Esophagus muscularis mucosa (tissue), 4 donors: ENCODE measurements around the gene HIVEP2. TPM values are rescaled to one million over a fixed set of nuclear protein-coding genes. Genes with fewer than 3 reads are reported as not detected.

Experiments used
- DNase-seq: peaks from one replicate; pipeline ENCODE4 v3.0.0-alpha.2; 2017; ENCODE audit errors: extremely low spot score
- H3K27ac ChIP-seq, 4 donors: fragments of 200-600 bp; sonication (generic); replicated peaks in 1 of 4; 1 replicate in 3 of 4; 2 replicates in 1 of 4; pipeline ENCODE4 v1.5.1; 2016 to 2019; ENCODE audit warnings: mild to moderate bottlenecking in 1 of 4
- H3K27me3 ChIP-seq, 4 donors: fragments of 200-600 bp; sonication (generic); one replicate each; pipeline versions ENCODE4 v1.5.1 to v1.6.0; 2016 to 2019
- H3K36me3 ChIP-seq, 4 donors: fragments of 200-600 bp; sonication (generic); one replicate each; pipeline ENCODE4 v1.5.1; 2016 to 2019
- H3K4me1 ChIP-seq, 4 donors: fragments of 200-600 bp; sonication (generic); one replicate each; pipeline ENCODE4 v1.5.1; 2016 to 2019
- H3K4me3 ChIP-seq, 4 donors: fragments of 200-600 bp; sonication (generic); 1 replicate in 2 of 4; 2 replicates in 2 of 4; pipeline ENCODE4 v1.5.1; 2016 to 2019; ENCODE audit warnings: mild to moderate bottlenecking in 4 of 4, moderate library complexity in 1 of 4
- H3K9me3 ChIP-seq, 4 donors: fragments of 200-600 bp; sonication (generic); 1 replicate in 3 of 4; 2 replicates in 1 of 4; pipeline ENCODE4 v1.5.1; 2016 to 2019
- EP300 ChIP-seq: sonication (generic); formaldehyde crosslinking; IDR thresholded peaks from one replicate; pipeline ENCODE4 v1.6.1; 2017; ENCODE audit warnings: antibody characterized with exemption
- POLR2A ChIP-seq: fragments of 450-650 bp; IDR thresholded peaks from one replicate; pipeline ENCODE4 v1.6.1; 2017; ENCODE audit warnings: antibody characterized with exemption, moderate library complexity, mild to moderate bottlenecking, low read depth
- POLR2AphosphoS5 ChIP-seq, 2 donors: sonication (generic); formaldehyde crosslinking; IDR thresholded peaks; one replicate each; pipeline ENCODE4 v1.6.1; 2017; ENCODE audit warnings: antibody characterized with exemption in 2 of 2
- WGBS: methylation state at CpG from one replicate; pipeline ENCODE4 v1.1.5; 2018; 5-methylcytosine and 5-hydroxymethylcytosine counted together
- intact Hi-C: fragments of 100-400 bp; cut with DNase I; formaldehyde crosslinking; loops from one replicate; pipeline ENCODE4 v1.15.1; 2023
- total RNA-seq, 4 donors: library from RNA; depleted of rRNA; stranded (reverse); fragments of >200 nt; gene quantifications; one replicate each; pipeline versions ENCODE4 v1.1.0 to v1.2.1, GENCODE V29; 2016
- TF ChIP-seq, protein P1 (sequence below), 3 experiments: fragments of 200-600 bp in 2 of 3; fragments of 450-650 bp in 1 of 3; sonication (generic) in 2 of 3; IDR thresholded peaks; one replicate each; pipeline ENCODE4 v1.5.1; 2017 to 2019; ENCODE audit warnings: antibody characterized with exemption in 3 of 3, mild to moderate bottlenecking in 2 of 3, moderate library complexity in 1 of 3

Gene HIVEP2
- total RNA-seq, 4 donors from 2014 or later: 20.3 to 29.3 (median 22.1) TPM

DNA sequence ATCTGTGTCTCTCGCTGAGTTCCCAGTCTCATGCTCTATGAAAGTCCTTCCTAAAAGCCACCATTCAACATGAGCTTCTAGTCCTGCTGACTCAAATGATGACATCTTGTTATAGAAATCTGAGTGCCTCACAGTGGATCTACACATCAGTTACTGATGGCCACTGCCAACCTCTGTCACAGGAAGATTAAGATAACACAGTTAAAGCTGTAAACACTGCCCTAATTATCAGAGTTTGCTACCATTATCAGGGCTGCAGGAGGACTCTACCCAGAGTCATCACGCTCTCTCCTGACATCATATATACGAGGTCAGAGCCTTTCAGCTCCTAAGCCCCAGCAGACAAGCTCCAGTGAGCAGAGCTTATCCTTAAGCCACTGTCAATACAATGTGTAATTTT lies 63.2 kb downstream of the HIVEP2 start:
- no peaks in the 10 kb centered on the region for H3K27me3 ChIP-seq
- intact Hi-C loops: no loop called here
- WGBS: 100% methylated on average over 3 of the region's 3 CpGs
- no peak overlapping the region for H3K4me3 ChIP-seq
- no peaks in the 10 kb centered on the region for H3K36me3 ChIP-seq
- DNase-seq: no peak
- H3K27ac ChIP-seq: no peak overlapping the region
- no peaks in the 10 kb centered on the region for H3K9me3 ChIP-seq
- TF ChIP-seq POLR2A: no peak
- no peak for TF ChIP-seq POLR2AphosphoS5 (IDR thresholded peaks at IDR 0.05)
- TF ChIP-seq, protein P1, sequence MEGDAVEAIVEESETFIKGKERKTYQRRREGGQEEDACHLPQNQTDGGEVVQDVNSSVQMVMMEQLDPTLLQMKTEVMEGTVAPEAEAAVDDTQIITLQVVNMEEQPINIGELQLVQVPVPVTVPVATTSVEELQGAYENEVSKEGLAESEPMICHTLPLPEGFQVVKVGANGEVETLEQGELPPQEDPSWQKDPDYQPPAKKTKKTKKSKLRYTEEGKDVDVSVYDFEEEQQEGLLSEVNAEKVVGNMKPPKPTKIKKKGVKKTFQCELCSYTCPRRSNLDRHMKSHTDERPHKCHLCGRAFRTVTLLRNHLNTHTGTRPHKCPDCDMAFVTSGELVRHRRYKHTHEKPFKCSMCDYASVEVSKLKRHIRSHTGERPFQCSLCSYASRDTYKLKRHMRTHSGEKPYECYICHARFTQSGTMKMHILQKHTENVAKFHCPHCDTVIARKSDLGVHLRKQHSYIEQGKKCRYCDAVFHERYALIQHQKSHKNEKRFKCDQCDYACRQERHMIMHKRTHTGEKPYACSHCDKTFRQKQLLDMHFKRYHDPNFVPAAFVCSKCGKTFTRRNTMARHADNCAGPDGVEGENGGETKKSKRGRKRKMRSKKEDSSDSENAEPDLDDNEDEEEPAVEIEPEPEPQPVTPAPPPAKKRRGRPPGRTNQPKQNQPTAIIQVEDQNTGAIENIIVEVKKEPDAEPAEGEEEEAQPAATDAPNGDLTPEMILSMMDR (IDR thresholded peaks at IDR 0.05): no peak
- no peak for TF ChIP-seq EP300
- peaks cover 36 to 55% (median 44%) of the 10 kb centered on the region in 4 donors for H3K4me1 ChIP-seq

GRCh38 chr6:142881290-142881689 lies 63.7 kb downstream of the HIVEP2 start:
- H3K27me3 ChIP-seq: no peaks in the 10 kb centered on the region
- TF ChIP-seq POLR2AphosphoS5 (IDR thresholded peaks at IDR 0.05): no peak
- no peak for TF ChIP-seq POLR2A
- TF ChIP-seq, protein P1 (IDR thresholded peaks at IDR 0.05): no peak
- TF ChIP-seq EP300: no peak
- peaks cover 31 to 51% (median 39%) of the 10 kb centered on the region in 4 donors for H3K4me1 ChIP-seq
- H3K9me3 ChIP-seq: no peaks in the 10 kb centered on the region
- H3K27ac ChIP-seq: no peak overlapping the region
- WGBS: 100% methylated on average over 1 of the region's 1 CpG
- no peak overlapping the region for H3K4me3 ChIP-seq
- intact Hi-C loops: no loop called here
- H3K36me3 ChIP-seq: no peaks in the 10 kb centered on the region
- no peak for DNase-seq

- peaks cover 25 to 40% (median 28%) of the 10 kb centered on the region in 4 donors for H3K4me1 ChIP-seq
- intact Hi-C loops: no loop called here
- H3K27ac ChIP-seq: no peak overlapping the region
Measured at GRCh38 chr6:142880201-142880600, 64.8 kb downstream of the HIVEP2 start.

GRCh38 chr6:142879527-142879926 lies 65.4 kb downstream of the HIVEP2 start:
- no peaks in the 10 kb centered on the region for H3K36me3 ChIP-seq
- H3K27me3 ChIP-seq: no peaks in the 10 kb centered on the region
- intact Hi-C loops: no loop called here
- H3K4me3 ChIP-seq: no peak overlapping the region
- DNase-seq: no peak
- 81% methylated on average over 2 of the region's 2 CpGs for WGBS
- H3K27ac ChIP-seq: no peak overlapping the region
- H3K9me3 ChIP-seq: no peaks in the 10 kb centered on the region
- peaks cover 20 to 33% (median 24%) of the 10 kb centered on the region in 4 donors for H3K4me1 ChIP-seq
- no peak for TF ChIP-seq EP300
- TF ChIP-seq POLR2AphosphoS5 (IDR thresholded peaks at IDR 0.05): no peak
- TF ChIP-seq, protein P1 (IDR thresholded peaks at IDR 0.05): no peak
- no peak for TF ChIP-seq POLR2A

More at GRCh38 chr6:142880201-142880600, 64.8 kb downstream of the HIVEP2 start:
- Histone ChIP-seq H3K36me3 (no peaks in the 10 kb centered on the region), H3K27me3 (no peaks in the 10 kb centered on the region), H3K4me3 (no peak overlapping the region), H3K9me3 (no peaks in the 10 kb centered on the region)
- 96% methylated on average over 2 of the region's 2 CpGs for WGBS
- no peak for TF ChIP-seq POLR2AphosphoS5 (IDR thresholded peaks at IDR 0.05)
- TF ChIP-seq, protein P1 (IDR thresholded peaks at IDR 0.05): no peak
- no peak for TF ChIP-seq EP300
- TF ChIP-seq POLR2A: no peak
- DNase-seq: no peak

DNA sequence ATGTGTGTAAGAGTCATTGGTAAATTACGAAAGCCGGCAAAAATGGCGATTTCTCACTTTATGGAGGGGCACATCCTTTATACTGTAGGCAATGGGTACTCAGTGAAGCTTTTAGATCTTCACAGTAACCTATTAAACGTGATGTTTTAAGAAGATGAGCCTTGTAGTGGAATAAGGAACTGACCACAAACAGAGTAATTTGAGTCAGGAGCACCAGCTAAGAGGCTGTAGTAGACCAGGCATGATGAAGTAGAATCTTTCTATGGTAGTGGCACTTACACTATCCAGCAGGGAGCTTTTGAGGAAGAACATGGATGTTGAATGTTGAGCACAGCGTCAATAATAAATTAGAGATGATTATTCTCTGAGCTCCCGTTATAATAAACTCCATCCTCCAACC lies 65.9 kb downstream of the HIVEP2 start:
- 95% methylated on average over 6 of the region's 6 CpGs for WGBS
- intact Hi-C loops: no loop called here
- Histone ChIP-seq H3K9me3 (no peaks in the 10 kb centered on the region), H3K36me3 (no peaks in the 10 kb centered on the region), H3K27ac (no peak overlapping the region), H3K4me1 (peaks cover 17 to 28% (median 23%) of the 10 kb centered on the region in 4 donors), H3K27me3 (no peaks in the 10 kb centered on the region), H3K4me3 (no peak overlapping the region)
- DNase-seq: no peak
- no peak for TF ChIP-seq POLR2AphosphoS5 (IDR thresholded peaks at IDR 0.05)
